ENCODE data around the gene NEU2. TPM values are rescaled to one million over a fixed set of nuclear protein-coding genes. Genes with fewer than 3 reads are reported as not detected.

The NEU2 gene
- total RNA-seq, 1 experiment from 2014 or later, result not detected

DNA sequence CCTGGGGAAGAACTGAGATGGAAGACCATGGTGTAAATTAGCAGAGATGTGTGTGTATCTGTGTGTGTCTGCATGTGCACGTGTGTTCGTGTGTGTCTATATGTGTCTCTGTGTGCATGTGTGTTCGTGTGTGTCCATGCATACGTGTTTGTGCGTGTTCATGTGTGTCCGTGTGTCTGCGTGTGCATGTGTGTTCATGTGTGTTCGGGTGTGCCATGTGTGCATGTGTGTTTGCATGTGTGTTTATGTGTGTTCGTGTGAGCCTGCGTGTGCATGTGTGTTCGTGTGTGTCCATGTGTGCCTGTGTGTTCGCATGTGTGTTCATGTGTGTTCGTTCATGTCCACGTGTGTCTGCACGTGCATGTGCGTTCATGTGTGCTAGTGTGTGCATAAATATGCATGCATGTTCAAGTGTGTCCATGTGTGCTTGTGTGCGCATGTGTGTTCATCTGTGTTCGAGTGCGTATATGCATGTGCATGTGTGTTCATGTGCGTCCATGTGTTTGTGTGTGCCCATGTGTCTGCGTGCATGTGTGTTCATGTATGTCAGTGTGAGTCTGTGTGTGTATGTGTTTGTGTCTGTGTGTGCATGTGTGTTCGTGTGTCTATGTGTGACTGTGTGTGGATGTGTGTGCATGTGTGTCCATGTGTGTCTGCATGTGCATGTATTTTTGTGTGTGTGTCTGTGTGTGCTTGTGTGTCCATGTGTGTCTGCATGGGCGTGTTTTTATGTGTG is 3.1 kb downstream of the NEU2 start:
- Mint-ChIP-seq H3K27me3 (ENCODE audit: low read depth) (no peaks in the 10 kb centered on the region; the same call in 1 of the 2 replicates), H3K9me3 (no peaks in the 10 kb centered on the region), H3K27ac (no peak overlapping the region), H3K4me1 (peaks cover 9 to 11% of the 10 kb centered on the region in 2 experiments), H3K36me3 (ENCODE audit: insufficient read depth in 1 of 3, low read depth in 3 of 3) (no peaks in the 10 kb centered on the region), H3K4me3 (no peak overlapping the region)
- H4K8ac ChIP-seq (replicated peaks; ENCODE audit: insufficient read length, low read depth, low read length), result peak overlapping the region; percentile 22
- H3K23me2 ChIP-seq (ENCODE audit: insufficient read length, low read depth, low read length, poor library complexity, severe bottlenecking), result no peaks in the 10 kb centered on the region
- H4K5ac ChIP-seq (ENCODE audit: insufficient read length, low read depth, low read length), result peak overlapping the region; percentile 6
- no peaks in the 10 kb centered on the region for H3K79me1 ChIP-seq (ENCODE audit: insufficient read depth, low read depth, low read length, poor library complexity, severe bottlenecking)
- no peak for DNase-seq
- H3T11ph ChIP-seq (ENCODE audit: low read length), result no peak overlapping the region
- H3K4ac ChIP-seq (ENCODE audit: low read depth, low read length), result no peak overlapping the region
- no peak overlapping the region for H2AFZ ChIP-seq (ENCODE audit: low read length)
- H3K23ac ChIP-seq (ENCODE audit: insufficient read length, low read depth, low read length), result no peak overlapping the region
- H2BK20ac ChIP-seq (ENCODE audit: low read depth, low read length, poor library complexity, severe bottlenecking), result no peak overlapping the region
- no peak overlapping the region for H3K27ac ChIP-seq (ENCODE audit: insufficient read length, low read depth, low read length)
- no peak overlapping the region for H4K91ac ChIP-seq (ENCODE audit: insufficient read length, low read depth, low read length)
- no peaks in the 10 kb centered on the region for H4K20me1 ChIP-seq (ENCODE audit: control insufficient read depth, insufficient read depth, insufficient read length)
- H3K18ac ChIP-seq (ENCODE audit: insufficient read length, low read depth, low read length), result no peak overlapping the region
- WGBS (ENCODE audit: extremely low coverage, insufficient read length, low lambda C conversion rate), result no CpG with 5 or more reads among the region's 23 CpGs
- no peaks in the 10 kb centered on the region for H3K9me3 ChIP-seq (ENCODE audit: control insufficient read depth, low read depth, low read length)
- no peak overlapping the region for H3K9ac ChIP-seq (ENCODE audit: extremely low read depth, insufficient read length, low read length)
- H3K79me2 ChIP-seq (ENCODE audit: insufficient read depth, low read length), result no peaks in the 10 kb centered on the region
- H2BK15ac ChIP-seq (ENCODE audit: low read depth, low read length), result no peak overlapping the region
- H2BK120ac ChIP-seq (ENCODE audit: low read depth, low read length, poor library complexity, severe bottlenecking), result no peak overlapping the region
- H3K56ac ChIP-seq (ENCODE audit: insufficient read length, low read depth, low read length), result peak overlapping the region; percentile 3
- TF ChIP-seq, protein P1, sequence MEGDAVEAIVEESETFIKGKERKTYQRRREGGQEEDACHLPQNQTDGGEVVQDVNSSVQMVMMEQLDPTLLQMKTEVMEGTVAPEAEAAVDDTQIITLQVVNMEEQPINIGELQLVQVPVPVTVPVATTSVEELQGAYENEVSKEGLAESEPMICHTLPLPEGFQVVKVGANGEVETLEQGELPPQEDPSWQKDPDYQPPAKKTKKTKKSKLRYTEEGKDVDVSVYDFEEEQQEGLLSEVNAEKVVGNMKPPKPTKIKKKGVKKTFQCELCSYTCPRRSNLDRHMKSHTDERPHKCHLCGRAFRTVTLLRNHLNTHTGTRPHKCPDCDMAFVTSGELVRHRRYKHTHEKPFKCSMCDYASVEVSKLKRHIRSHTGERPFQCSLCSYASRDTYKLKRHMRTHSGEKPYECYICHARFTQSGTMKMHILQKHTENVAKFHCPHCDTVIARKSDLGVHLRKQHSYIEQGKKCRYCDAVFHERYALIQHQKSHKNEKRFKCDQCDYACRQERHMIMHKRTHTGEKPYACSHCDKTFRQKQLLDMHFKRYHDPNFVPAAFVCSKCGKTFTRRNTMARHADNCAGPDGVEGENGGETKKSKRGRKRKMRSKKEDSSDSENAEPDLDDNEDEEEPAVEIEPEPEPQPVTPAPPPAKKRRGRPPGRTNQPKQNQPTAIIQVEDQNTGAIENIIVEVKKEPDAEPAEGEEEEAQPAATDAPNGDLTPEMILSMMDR (conservative IDR thresholded peaks at IDR 0.05), result no peak
- no peak overlapping the region for H2AK5ac ChIP-seq (ENCODE audit: insufficient read length, low read length)
- no peaks in the 10 kb centered on the region for H3K4me1 ChIP-seq (ENCODE audit: insufficient read depth, low read length)
- H3K14ac ChIP-seq (ENCODE audit: insufficient read depth, low read length), result no peak overlapping the region
- no peak overlapping the region for H3K4me2 ChIP-seq (ENCODE audit: insufficient read depth, insufficient read length, low read length)
- no peak overlapping the region for H2BK5ac ChIP-seq (ENCODE audit: insufficient read length, low read length)
- H2BK12ac ChIP-seq (ENCODE audit: insufficient read length, low read depth, low read length), result no peak overlapping the region
- no peaks in the 10 kb centered on the region for H3K27me3 ChIP-seq (ENCODE audit: insufficient read depth, low read length)

Data from H9 (cell line).